HG03139 (cell line): Measurements from ENCODE around the gene TMEM222.

Experiments
- ATAC-seq: cut with Tn5 transposase; IDR thresholded peaks from one replicate; pipeline ENCODE4 v1.9.1; 2021; ENCODE audit not compliant: unreplicated experiment

Gene TMEM222

DNA sequence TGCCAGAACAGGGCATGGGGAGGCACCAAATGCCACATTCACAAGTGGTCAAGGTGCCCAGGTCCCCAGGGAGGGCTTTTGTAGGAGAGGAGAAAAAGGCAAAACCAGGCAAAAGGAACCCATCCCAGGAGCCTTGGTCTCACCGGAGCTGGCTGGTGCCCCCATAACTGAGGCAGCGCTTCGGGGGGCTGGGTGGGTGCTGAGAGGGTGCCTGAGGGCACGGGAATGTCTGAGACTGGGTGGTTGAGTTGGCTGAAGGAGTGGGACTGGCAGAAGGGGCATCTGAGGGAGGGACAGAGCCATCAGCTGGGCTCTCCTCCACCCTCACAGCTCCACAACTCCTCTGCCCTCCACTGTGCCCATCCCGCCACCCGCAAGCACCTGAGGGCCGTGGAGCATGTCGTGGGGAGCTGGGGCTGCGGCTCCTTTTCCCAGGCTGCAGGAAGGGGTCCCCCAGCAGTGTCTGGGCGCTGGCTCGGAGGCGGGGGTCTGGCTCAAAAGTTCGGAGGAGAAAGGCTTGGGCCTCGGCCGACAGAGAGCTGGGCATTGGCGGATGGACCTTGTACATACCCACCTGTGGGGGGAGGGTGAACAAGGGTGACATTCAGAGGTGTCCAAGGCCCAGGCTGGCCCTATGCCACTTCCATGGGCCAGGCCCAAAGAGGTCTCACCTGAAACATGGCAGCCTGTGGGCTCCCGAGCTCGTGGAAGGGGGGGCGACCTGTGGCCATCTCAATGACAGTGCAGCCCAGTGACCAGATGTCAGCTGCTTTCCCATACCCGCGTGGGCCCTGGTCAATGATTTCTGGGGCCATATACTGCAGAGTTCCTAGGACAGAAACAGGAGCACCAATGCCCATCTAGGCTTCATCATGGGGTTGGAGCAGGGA is 36.3 kb downstream of the TMEM222 start:
- no peak for ATAC-seq

GRCh38 chr1:27358928-27359313 is 37.0 kb downstream of the TMEM222 start:
- no peak for ATAC-seq

- no peak for ATAC-seq
Measured at GRCh38 chr1:27359822-27360158, 37.8 kb downstream of the TMEM222 start.

- no peak for ATAC-seq
Measured at GRCh38 chr1:27360159-27361043, 38.4 kb downstream of the TMEM222 start.

DNA sequence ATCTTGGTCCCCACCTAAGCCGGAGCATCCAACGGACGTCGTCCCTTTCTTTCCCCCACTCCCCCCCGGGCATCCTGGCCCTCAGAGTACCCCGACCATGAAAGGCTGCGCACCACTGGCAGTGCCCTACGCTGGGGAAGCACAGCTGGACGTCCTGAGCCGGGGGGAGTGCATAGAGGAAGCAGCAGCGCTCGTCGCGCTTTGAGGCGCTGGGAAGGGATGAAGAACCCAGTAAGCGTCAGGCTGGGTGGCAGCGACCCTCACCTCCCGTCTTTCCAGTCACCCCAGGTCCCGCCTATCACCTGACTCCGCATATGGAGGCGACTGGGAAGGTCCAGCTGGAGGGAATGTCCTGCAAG is 39.1 kb downstream of the TMEM222 start:
- no peak for ATAC-seq

DNA sequence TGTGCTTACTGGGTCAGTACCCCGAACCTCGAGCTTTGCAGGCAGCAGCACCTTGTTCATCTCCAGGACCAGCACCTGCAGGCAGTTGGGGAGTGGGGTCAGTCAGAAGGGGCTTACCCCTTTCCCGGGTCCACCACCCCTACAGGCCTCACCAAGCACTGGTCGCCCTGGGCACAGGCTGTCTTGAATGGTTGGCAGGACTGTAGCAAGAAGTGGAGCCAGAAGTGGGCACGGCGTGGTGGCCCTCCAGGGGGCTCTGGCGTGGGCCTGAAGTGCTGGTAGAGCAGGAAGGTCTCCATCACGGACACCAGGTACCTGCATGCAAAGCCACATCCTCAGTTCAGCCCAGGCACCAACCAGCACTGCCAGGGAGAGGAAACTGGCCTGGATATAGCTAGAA is 39.6 kb downstream of the TMEM222 start:
- no peak for ATAC-seq

DNA sequence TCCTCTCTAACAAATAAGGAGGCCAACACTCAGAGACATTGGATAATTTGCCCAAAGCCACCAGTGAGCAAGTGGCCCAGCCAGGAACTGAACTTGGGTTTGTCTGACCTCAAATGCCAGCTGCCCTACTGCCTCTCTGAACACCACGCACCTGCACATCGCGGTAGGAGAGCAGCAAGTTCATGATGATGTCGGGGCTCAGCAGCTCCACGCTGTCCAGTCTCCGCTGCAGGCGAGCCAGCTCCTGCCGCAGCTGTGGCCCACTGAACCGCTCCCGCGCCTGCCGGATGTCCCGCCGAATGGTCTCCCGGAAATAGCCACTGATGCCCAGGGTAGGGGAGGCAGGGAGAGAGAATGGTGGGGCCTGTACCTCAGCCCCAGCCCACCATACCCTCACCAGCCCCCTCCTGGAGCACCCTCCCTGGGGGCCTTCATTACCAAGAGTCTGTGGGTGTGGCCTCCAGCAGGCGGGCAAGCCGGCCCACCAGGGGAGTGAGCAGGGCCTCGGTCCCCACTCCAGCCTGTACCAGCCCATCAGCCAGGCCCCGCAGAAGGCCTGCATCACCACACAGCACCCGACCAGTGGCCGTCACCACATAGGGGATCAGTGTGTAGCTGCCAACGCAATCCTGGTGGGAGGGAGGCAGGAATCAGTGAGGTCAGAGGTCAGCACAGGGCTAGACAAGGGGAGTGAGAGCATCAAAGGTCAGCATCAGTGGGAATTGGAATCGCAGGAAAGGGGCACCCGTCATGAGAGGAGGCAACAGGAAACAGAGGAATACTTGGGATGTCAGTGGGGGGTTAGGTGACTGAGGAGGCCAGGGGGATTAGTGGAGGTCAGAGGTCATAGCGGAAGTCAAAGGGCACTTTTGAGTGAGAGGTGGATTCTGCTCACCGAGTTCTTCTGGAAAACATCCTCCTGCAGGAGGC is 42.1 kb downstream of the TMEM222 start:
- ATAC-seq = no peak

- no peak for ATAC-seq
Measured at GRCh38 chr1:27364696-27365371, 42.9 kb downstream of the TMEM222 start.

GRCh38 chr1:27365372-27366112 is 43.6 kb downstream of the TMEM222 start:
- no peak for ATAC-seq

- no peak for ATAC-seq
Measured at GRCh38 chr1:27366113-27366410, 44.1 kb downstream of the TMEM222 start.

DNA sequence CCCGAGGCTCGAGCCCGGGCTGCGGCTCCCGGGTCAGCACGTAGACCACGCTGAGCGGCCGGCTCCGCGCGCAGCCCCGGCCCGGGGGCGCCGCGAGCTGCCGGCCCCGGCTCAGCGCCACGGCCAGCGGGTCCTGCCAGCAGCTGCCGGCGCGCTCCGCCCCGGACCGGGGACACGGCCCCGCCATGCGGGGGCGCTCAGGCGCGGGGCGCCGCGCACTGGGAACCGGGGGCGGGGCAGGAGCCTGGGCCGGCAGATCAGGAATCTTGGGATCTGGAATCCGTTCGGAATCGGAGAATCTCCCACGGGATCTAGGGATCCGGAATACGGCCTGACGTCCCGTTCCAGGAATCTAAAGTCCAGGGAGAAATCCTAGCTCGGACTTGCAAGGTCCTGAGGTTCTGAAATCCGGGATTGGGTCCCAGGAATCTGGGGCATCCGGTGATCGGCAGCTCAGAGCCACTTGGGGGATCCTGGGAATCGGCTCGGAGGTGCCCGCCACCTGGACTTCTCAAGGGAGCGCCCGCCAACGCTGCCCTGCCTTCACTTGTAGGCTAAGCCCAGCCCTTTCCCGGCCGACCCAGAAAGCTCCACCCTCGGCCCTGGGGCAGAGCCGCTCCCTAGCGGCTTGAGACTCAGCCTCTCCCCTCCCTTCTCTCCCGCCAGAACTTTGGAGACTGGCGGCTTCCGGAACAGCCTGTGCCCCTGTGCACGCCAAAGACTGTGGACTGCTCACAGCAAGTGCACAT is 44.6 kb downstream of the TMEM222 start, which contains the start of gene MAP3K6:
Gene MAP3K6, minus strand, starts transcription at position 551 of the 749 bp plus-strand sequence. Its CDS starts 364 bp downstream, at position 187.
- no peak for ATAC-seq

DNA sequence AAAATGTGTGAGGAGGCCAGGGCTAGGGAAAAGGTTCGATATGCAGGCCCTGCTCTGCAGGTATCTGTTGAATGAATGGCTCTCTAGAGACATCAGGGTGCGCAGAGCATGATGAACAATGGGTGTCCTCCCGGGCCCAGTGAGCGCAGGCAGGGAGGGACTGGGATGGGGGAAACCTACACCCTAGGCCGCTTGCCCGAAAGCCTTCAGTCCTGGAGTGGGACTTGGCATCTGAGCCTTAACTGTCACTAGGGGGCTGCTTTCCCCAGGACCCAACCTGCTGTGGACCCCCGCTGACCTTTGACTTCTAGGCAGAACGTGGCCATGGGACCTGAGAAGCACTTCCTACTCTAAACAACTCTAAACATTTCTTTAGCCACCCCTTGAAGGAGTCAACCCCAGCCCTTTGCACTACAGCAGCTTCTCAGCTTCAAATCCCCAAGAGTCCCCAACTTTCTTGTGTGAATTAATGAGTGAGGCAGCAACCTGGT is 45.2 kb downstream of the TMEM222 start:
- no peak for ATAC-seq

GRCh38 chr1:27368869-27369582 is 47.1 kb downstream of the TMEM222 start:
- no peak for ATAC-seq

DNA sequence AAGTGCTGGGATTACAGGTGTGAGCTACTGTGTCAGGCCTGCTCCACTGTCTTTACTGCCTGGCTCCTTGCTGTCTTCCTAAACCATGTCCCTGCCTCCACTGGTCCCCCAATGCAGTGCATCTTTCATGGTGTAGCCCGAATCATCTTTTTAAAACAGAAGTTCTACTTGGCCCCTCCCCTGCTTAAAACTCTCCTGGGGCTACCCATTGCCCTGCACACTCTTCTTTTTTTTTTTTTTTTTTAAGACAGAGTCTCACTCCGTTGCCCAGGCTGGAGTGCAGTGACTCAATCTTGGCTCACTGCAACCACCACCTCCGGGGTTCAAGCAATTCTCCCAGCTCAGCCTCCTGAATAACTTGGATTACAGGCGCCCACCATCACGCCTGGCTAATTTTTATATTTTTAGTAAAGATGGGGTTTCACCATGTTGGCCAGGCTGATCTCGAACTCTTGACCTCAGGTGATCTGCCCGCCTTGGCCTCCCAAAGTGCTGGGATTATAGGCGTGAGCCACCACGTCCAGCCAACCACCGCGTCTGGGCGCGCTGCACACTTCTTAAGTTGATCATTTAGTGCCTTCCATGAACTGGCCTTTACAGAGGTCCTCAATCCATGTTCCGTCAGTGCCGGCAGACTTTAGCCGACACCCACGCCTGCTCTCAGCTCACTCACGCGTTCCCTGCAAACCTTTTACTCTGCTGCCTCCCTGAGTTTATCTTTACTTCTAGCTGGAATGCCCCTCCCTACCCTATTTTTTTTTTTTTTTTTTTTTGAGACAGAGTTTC is 50.3 kb downstream of the TMEM222 start:
- ATAC-seq = no peak

- no peak for ATAC-seq
Measured at GRCh38 chr1:27372808-27373690, 51.1 kb downstream of the TMEM222 start.

GRCh38 chr1:27374362-27375086 is 52.6 kb downstream of the TMEM222 start, which contains the start of gene FCN3:
Gene FCN3, minus strand, starts transcription at chr1:27374824. Its CDS starts 6 bp downstream, at chr1:27374818.
- ATAC-seq = no peak
